ENCODE data around the gene PLD1. TPM values are rescaled to one million over a fixed set of nuclear protein-coding genes. Genes with fewer than 3 reads are reported as not detected.

The PLD1 gene
- total and polyA plus RNA-seq, 10 of the 15 experiments (the other 5 are each of a cell fraction or from before 2014, with no cell fraction given): 2.9 to 108 (median 3.6) TPM

GRCh38 chr3:171784937-171785336, 25.3 kb downstream of the PLD1 start (continued):
- TF ChIP-seq MTA3 (IDR thresholded peaks at IDR 0.05; ENCODE audit: borderline replicate concordance, low read length) (no peak), MYC (IDR thresholded peaks at IDR 0.05; ENCODE audit: insufficient read depth, insufficient read length, insufficient replicate concordance, low read length, severe bottlenecking) (no peak), FOXK2 (IDR thresholded peaks at IDR 0.05) (no peak)

- in situ Hi-C loops (cut with MboI) (no loop called here), intact Hi-C loops (cut with micrococcal nuclease; ENCODE audit: unreplicated experiment) (no loop called here)
- Histone ChIP-seq H3K4me2 (ENCODE audit: control insufficient read depth, insufficient read depth) (no peak overlapping the region), H3K36me3 (ENCODE audit: control insufficient read depth in 2 of 2, insufficient read depth in 2 of 2, low read length in 1 of 2) (peaks cover 0 to 2% of the 10 kb centered on the region in 2 experiments; a peak in 1 of 4 replicates), H3K9me3 (replicated peaks; ENCODE audit: control insufficient read depth, insufficient read depth, low read length) (no peaks in the 10 kb centered on the region), H3K27ac (ENCODE audit: control insufficient read depth, insufficient read depth) (no peak overlapping the region), H4K20me1 (ENCODE audit: control insufficient read depth, insufficient read depth) (no peaks in the 10 kb centered on the region), H3K4me3 (no peak overlapping the region), H3K4me1 (ENCODE audit: control insufficient read depth, insufficient read depth, low read length) (no peaks in the 10 kb centered on the region), H2AFZ (ENCODE audit: control insufficient read depth, low read depth, low read length) (no peak overlapping the region), H3K9ac (ENCODE audit: control insufficient read depth, insufficient read depth, low read length) (no peak overlapping the region), H3K27me3 (replicated peaks in 1 of 2; ENCODE audit: control insufficient read depth in 2 of 2, insufficient read depth in 2 of 2, low read length in 1 of 2) (no peaks in the 10 kb centered on the region), H3K79me2 (ENCODE audit: control insufficient read depth, insufficient read depth, low read length) (no peaks in the 10 kb centered on the region)
- BruUV-seq (replicated peaks): no TSS peak
- DNase-seq (ENCODE audit: low read depth, low spot score): no peak
- ChIA-PET RAD21 (ENCODE audit: unreplicated experiment) (interaction anchor here (1.1 to 18.8 kb wide), 7 partner anchors 11 to 557 kb away, joined by 3 to 333 read pairs (median 4); no protein-coding TSS in a partner anchor), CTCF (interaction anchor here (0.9 to 1.5 kb wide), 8 partner anchors 9 to 170 kb away, joined by 3 to 16 read pairs (median 4); no protein-coding TSS in a partner anchor), SMC1A (ENCODE audit: uncharacterized antibody, unreplicated experiment) (interaction anchor here (0.8 to 10.9 kb wide), 11 partner anchors 10 to 44 kb away, joined by 3 to 187 read pairs (median 4); no protein-coding TSS in a partner anchor), POLR2A (interaction anchor here (1.1 to 2.4 kb wide), 4 partner anchors 9 to 88 kb away, joined by 3 to 13 read pairs (median 9); no protein-coding TSS in a partner anchor)
- ATAC-seq: no peak
- 53% methylated on average over 2 of the region's 2 CpGs for WGBS (ENCODE audit: insufficient coverage, insufficient replicate concordance, low lambda C conversion rate, missing lambda C conversion rate)
- TF ChIP-seq JUNB (IDR thresholded peaks at IDR 0.05) (no peak), RAD51 (IDR thresholded peaks at IDR 0.05) (no peak), SIX5 (IDR thresholded peaks at IDR 0.05; ENCODE audit: low read depth, low read length, severe bottlenecking) (no peak), ATF7 (IDR thresholded peaks at IDR 0.05; ENCODE audit: low read depth) (no peak), EP300 (IDR thresholded peaks at IDR 0.05; ENCODE audit: borderline replicate concordance in 1 of 2, control insufficient read depth in 1 of 2, low read depth in 2 of 2, low read length in 2 of 2) (no peak), TAF1 (IDR thresholded peaks at IDR 0.05; ENCODE audit: borderline replicate concordance, low read depth, low read length) (no peak), MXI1 (IDR thresholded peaks at IDR 0.05; ENCODE audit: low read depth, low read length) (no peak), NR2C2 (IDR thresholded peaks at IDR 0.05; ENCODE audit: borderline replicate concordance, control insufficient read depth, insufficient read length, low read depth) (no peak), RELA (IDR thresholded peaks at IDR 0.05; ENCODE audit: borderline replicate concordance, partially characterized antibody) (no peak), CREM (IDR thresholded peaks at IDR 0.05; ENCODE audit: low read depth) (no peak), SUPT20H (IDR thresholded peaks at IDR 0.05; ENCODE audit: borderline replicate concordance, control insufficient read depth, low read depth, low read length) (no peak), CBX3 (IDR thresholded peaks at IDR 0.05; ENCODE audit: borderline replicate concordance, low read depth) (no peak), BRCA1 (IDR thresholded peaks at IDR 0.05; ENCODE audit: low read depth, low read length) (no peak), TCF3 (IDR thresholded peaks at IDR 0.05; ENCODE audit: borderline replicate concordance, insufficient read depth, low read depth, low read length) (no peak), ZNF592 (IDR thresholded peaks at IDR 0.05) (no peak), PKNOX1 (IDR thresholded peaks at IDR 0.05) (no peak)
- no peak for FAIRE-seq
Observed at GRCh38 chr3:171784387-171784786, 25.9 kb downstream of the PLD1 start.

All from GM12878 (cell line).